PC-3 (cell line): Measurements from ENCODE around the gene GNAS. TPM values are rescaled to one million over a fixed set of nuclear protein-coding genes. Genes with fewer than 3 reads are reported as not detected.
"Not testable (repeated sequence)": the region's sequence is repeated elsewhere in the genome, so short reads cannot be mapped to it uniquely, and the experiment has no call there.

ENCODE experiments used
- ATAC-seq: fragments of 200-7000 bp; cut with Tn5 transposase; 2 replicates; pipeline ENCODE4 v1.9.1; 2020; ENCODE audit warnings: mild to moderate bottlenecking, moderate library complexity
- BruUV-seq: library from RNA; stranded (reverse); fragments of 400-500 nt; replicated peaks from 2 replicates; lab custom pipeline; 2021; lab: Mats Ljungman, UMichigan
- CTCF ChIA-PET: fragments of 300-600 bp; sonication (Branson Sonifier 250); formaldehyde crosslinking; loops from one replicate; lab custom pipeline; 2022; ENCODE audit warnings: antibody characterized with exemption; lab: Charles Lee
- POLR2A ChIA-PET: fragments of 300-600 bp; sonication (Branson Sonifier 250); formaldehyde crosslinking; loops from one replicate; lab custom pipeline; 2022; ENCODE audit warnings: antibody characterized with exemption; ENCODE audit not compliant: unreplicated experiment; lab: Charles Lee
- DNase-seq: peaks from one replicate; pipeline ENCODE4 v3.0.0-alpha.2; 2015
- H2AFZ ChIP-seq: fragments of 300-600 bp; sonication (generic); 2 replicates; pipeline ENCODE4 v1.6.0; 2016; ENCODE audit warnings: antibody characterized with exemption, low read length
- H3F3A ChIP-seq: fragments of 300-600 bp; sonication (generic); one replicate; pipeline ENCODE4 v1.6.0; 2017; ENCODE audit warnings: antibody characterized with exemption, low read length, control low read depth, mild to moderate bottlenecking; ENCODE audit not compliant: unreplicated experiment
- H3K27ac ChIP-seq: fragments of 300-600 bp; sonication (generic); 2 replicates; pipeline ENCODE4 v1.5.1; 2016; ENCODE audit warnings: mild to moderate bottlenecking, low read length
- H3K27me3 ChIP-seq: fragments of 300-600 bp; sonication (generic); 2 replicates; pipeline ENCODE4 v1.6.1; 2016; ENCODE audit warnings: low read length, mixed read lengths
- H3K36me3 ChIP-seq: fragments of 300-600 bp; sonication (generic); 2 replicates; pipeline ENCODE4 v1.6.1; 2016; ENCODE audit warnings: low read depth, mixed run types, low read length, mixed read lengths
- H3K4me1 ChIP-seq: fragments of 300-600 bp; sonication (generic); 2 replicates; pipeline ENCODE4 v1.5.1; 2016; ENCODE audit warnings: low read length; ENCODE audit not compliant: insufficient read depth
- H3K4me2 ChIP-seq: fragments of 300-600 bp; sonication (generic); 2 replicates; pipeline ENCODE4 v1.6.0; 2016; ENCODE audit warnings: low read length
- H3K4me3 ChIP-seq: fragments of 300-600 bp; sonication (generic); 2 replicates; pipeline ENCODE4 v1.5.1; 2016; ENCODE audit warnings: mild to moderate bottlenecking, low read length, mixed read lengths
- H3K79me2 ChIP-seq: fragments of 300-600 bp; sonication (generic); 2 replicates; pipeline ENCODE4 v1.6.1; 2017; ENCODE audit warnings: low read length, mixed read lengths
- H3K9ac ChIP-seq: fragments of 300-600 bp; sonication (generic); 2 replicates; pipeline ENCODE4 v1.6.0; 2016; ENCODE audit warnings: mild to moderate bottlenecking, low read length
- H3K9me2 ChIP-seq: fragments of 300-600 bp; sonication (generic); replicated peaks from 2 replicates; pipeline ENCODE4 v1.6.1; 2016; ENCODE audit warnings: mixed run types, low read length, mixed read lengths
- H3K9me3 ChIP-seq: fragments of 300-600 bp; sonication (generic); 2 replicates; pipeline ENCODE4 v1.6.1; 2016; ENCODE audit warnings: low read length, mixed read lengths
- H4K20me1 ChIP-seq: fragments of 300-600 bp; sonication (generic); 2 replicates; pipeline ENCODE4 v1.6.1; 2016; ENCODE audit warnings: low read length, mixed read lengths
- EZH2 ChIP-seq: fragments of 300-600 bp; sonication (generic); IDR thresholded peaks from one replicate; pipeline ENCODE4 v1.6.1; 2017; ENCODE audit warnings: antibody characterized with exemption, mild to moderate bottlenecking, low read length; ENCODE audit not compliant: unreplicated experiment
- EZH2phosphoT487 ChIP-seq: fragments of 300-600 bp; sonication (generic); IDR thresholded peaks from 2 replicates; pipeline ENCODE4 v1.6.1; 2018; ENCODE audit warnings: mild to moderate bottlenecking, antibody characterized with exemption, low read length, borderline replicate concordance
- intact Hi-C: fragments of 100-400 bp; cut with micrococcal nuclease; formaldehyde crosslinking; loops from 2 replicates; pipeline ENCODE4 v1.9.0; 2023
- total RNA-seq: library from RNA; depleted of rRNA; stranded (reverse); fragments of >200 nt; gene quantifications from 2 replicates; pipeline ENCODE4 v1.2.3, GENCODE V29; 2014
- TF ChIP-seq, protein P1 (sequence below): fragments of 300-600 bp; sonication (generic); conservative IDR thresholded peaks from 2 replicates; pipeline ENCODE4 v1.5.1; 2017; ENCODE audit warnings: antibody characterized with exemption, low read depth, mild to moderate bottlenecking, low read length

GNAS gene
- total RNA-seq, 1 experiment from 2014 or later: 694 TPM

DNA sequence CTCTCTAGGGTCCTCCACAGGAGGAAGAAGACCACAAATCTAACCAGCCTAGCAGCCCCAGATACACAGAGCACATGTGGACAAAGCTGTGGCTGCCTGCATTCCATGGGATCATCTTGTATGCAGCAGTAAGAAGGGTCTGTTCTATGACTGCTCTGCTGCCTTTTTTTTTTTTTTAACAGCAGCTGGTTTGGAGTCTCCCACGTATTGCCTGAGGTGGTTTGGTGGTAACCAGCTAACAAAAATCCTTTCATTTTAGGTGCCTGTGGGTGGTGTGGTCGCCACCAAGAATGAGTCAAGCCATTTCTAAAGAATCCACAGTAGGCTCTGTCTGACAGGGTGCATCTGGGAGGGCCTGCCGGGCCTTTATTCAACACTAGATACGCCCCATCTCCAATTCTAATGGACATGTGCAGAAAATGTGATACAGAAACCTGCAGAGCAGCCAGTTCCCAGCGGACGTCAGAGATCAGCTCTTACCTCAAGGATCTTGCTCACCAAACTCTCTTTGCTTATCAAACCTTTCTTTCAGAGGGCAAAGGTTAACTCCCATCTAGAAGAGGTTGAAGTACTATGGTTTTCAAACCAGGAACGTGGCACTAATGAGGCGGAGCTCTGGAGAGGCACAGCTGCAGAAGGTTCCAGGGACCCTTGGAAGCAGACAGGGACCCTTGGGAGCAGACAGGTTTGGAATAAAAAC is 33.8 kb upstream of the GNAS start:
- BruUV-seq: no TSS peak
- no peaks in the 10 kb centered on the region for H4K20me1 ChIP-seq
- H3K9me2 ChIP-seq: no peaks in the 10 kb centered on the region
- intact Hi-C loops: no loop called here
- peak; percentile 51 for DNase-seq
- TF ChIP-seq EZH2phosphoT487: no peak
- TF ChIP-seq, protein P1, sequence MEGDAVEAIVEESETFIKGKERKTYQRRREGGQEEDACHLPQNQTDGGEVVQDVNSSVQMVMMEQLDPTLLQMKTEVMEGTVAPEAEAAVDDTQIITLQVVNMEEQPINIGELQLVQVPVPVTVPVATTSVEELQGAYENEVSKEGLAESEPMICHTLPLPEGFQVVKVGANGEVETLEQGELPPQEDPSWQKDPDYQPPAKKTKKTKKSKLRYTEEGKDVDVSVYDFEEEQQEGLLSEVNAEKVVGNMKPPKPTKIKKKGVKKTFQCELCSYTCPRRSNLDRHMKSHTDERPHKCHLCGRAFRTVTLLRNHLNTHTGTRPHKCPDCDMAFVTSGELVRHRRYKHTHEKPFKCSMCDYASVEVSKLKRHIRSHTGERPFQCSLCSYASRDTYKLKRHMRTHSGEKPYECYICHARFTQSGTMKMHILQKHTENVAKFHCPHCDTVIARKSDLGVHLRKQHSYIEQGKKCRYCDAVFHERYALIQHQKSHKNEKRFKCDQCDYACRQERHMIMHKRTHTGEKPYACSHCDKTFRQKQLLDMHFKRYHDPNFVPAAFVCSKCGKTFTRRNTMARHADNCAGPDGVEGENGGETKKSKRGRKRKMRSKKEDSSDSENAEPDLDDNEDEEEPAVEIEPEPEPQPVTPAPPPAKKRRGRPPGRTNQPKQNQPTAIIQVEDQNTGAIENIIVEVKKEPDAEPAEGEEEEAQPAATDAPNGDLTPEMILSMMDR: no peak
- no peak for TF ChIP-seq EZH2
- POLR2A ChIA-PET: no interaction called here
- no peak overlapping the region for H3K9ac ChIP-seq
- no peak overlapping the region for H3K27ac ChIP-seq
- no peaks in the 10 kb centered on the region for H3K36me3 ChIP-seq
- H3K27me3 ChIP-seq: peaks cover 39% of the 10 kb centered on the region
- no peak for ATAC-seq
- H3K4me2 ChIP-seq: no peak overlapping the region
- H2AFZ ChIP-seq: no peak overlapping the region
- no peaks in the 10 kb centered on the region for H3K79me2 ChIP-seq
- H3F3A ChIP-seq: no peaks in the 10 kb centered on the region
- CTCF ChIA-PET: no interaction called here
- H3K4me3 ChIP-seq: no peak overlapping the region
- no peaks in the 10 kb centered on the region for H3K4me1 ChIP-seq
- H3K9me3 ChIP-seq: no peaks in the 10 kb centered on the region

DNA sequence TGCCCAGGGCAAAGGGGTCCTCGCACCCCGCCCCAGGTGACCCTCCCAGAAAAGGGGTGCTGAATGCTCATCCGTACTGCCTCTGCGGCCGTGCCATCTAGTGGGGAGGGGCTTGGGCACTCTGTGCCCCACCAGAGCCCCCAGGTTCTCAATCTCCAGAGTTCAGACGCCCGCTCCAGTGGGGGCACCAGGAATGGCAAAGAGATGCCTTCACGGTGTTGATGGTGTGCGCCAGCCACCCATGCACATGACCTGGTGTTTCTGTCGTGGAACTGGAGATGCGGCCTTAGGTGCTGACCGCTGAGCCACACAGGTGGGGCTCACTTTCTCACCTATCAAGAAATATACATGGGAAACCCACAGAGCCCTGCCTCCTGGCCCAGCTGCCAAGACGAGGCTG is 32.6 kb upstream of the GNAS start:
- Histone ChIP-seq H3K27ac (no peak overlapping the region), H3K79me2 (no peaks in the 10 kb centered on the region), H3F3A (no peaks in the 10 kb centered on the region), H3K4me2 (no peak overlapping the region), H2AFZ (no peak overlapping the region), H3K36me3 (no peaks in the 10 kb centered on the region), H4K20me1 (no peaks in the 10 kb centered on the region), H3K9ac (no peak overlapping the region), H3K4me3 (no peak overlapping the region), H3K27me3 (peaks cover 41% of the 10 kb centered on the region), H3K9me2 (no peaks in the 10 kb centered on the region), H3K9me3 (no peaks in the 10 kb centered on the region), H3K4me1 (no peaks in the 10 kb centered on the region)
- no peak for ATAC-seq
- POLR2A ChIA-PET: no interaction called here
- no peak for DNase-seq
- BruUV-seq: no TSS peak
- CTCF ChIA-PET: no interaction called here
- intact Hi-C loops: no loop called here
- TF ChIP-seq EZH2phosphoT487 (no peak), EZH2 (no peak)
- TF ChIP-seq, protein P1: no peak

DNA sequence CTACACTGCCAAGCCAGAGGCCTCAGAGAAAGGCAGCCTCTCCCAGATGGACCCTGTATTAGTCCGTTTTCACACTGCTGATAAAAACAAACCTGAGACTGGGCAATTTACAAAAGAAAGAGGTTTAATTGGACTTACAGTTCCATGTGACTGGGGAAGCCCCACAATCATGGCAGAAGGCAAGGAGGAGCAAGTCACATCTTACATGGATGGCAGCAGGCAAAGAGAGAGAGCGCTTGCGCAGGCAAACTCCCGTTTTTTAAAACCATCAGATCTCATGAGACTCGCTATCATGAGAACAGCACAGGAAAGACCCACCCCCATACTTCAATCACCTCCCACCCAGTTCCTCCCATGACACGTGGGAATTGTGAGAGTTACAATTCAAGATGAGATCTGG is 32.0 kb upstream of the GNAS start:
- H3K4me2 ChIP-seq, CTCF ChIA-PET, H3F3A ChIP-seq, ATAC-seq, DNase-seq, H3K4me1 ChIP-seq, H3K9me3 ChIP-seq, H3K27ac ChIP-seq, POLR2A ChIA-PET, H2AFZ ChIP-seq, H3K9ac ChIP-seq, H3K36me3 ChIP-seq, H4K20me1 ChIP-seq, H3K79me2 ChIP-seq, BruUV-seq, H3K9me2 ChIP-seq, intact Hi-C loops, H3K4me3 ChIP-seq: not testable (repeated sequence)
- H3K27me3 ChIP-seq: peaks cover 41% of the 10 kb centered on the region
